Cardiac septum (tissue), 1 donor: ENCODE data around the gene MAP3K9. TPM values are rescaled to one million over a fixed set of nuclear protein-coding genes. Genes with fewer than 3 reads are reported as not detected.

Experiments
- total RNA-seq: library from RNA; stranded (reverse); fragmentation: NEBNext Ultra II Directional; extraction: Animal tissue kit (Norgen Biotek cat#: 25700); gene quantifications from one replicate; pipeline ENCODE4 v1.2.1, GENCODE V29; 2021
- donor health status: DM: no; HTN: no; CAD: no.

Gene MAP3K9
- total RNA-seq, 1 donor from 2014 or later, result 1.5 TPM

Other genes starting within 250 kb of the MAP3K9 start
- gene MED6, start 208.9 kb downstream of the MAP3K9 start, total RNA-seq, result 21.7 TPM
- gene TTC9, start 167.6 kb downstream of the MAP3K9 start, total RNA-seq, result 2.9 TPM
- 46.2 TPM for gene PCNX1, start 97.9 kb upstream of the MAP3K9 start, total RNA-seq